Breast epithelium (tissue), 4 donors: ENCODE results near the gene LORICRIN. TPM values are rescaled to one million over a fixed set of nuclear protein-coding genes. Genes with fewer than 3 reads are reported as not detected.

Source experiments
- DNase-seq, 2 donors: peaks; one replicate each; pipeline ENCODE4 v3.0.0-alpha.2; 2019; ENCODE audit warnings: low spot score in 2 of 2
- H3K27ac ChIP-seq, 2 donors: fragments of 200-600 bp; sonication (generic) in 1 of 2; one replicate each; pipeline ENCODE4 v1.5.1; 2016 to 2019; ENCODE audit warnings: mild to moderate bottlenecking in 1 of 2
- H3K27me3 ChIP-seq, 2 donors: fragments of 200-600 bp; sonication (generic) in 1 of 2; one replicate each; pipeline versions ENCODE4 v1.5.1 to v1.6.0; 2017 to 2019; ENCODE audit warnings: control low read depth in 1 of 2, mild to moderate bottlenecking in 1 of 2
- H3K36me3 ChIP-seq: fragments of 200-600 bp; one replicate; pipeline ENCODE4 v1.5.1; 2019
- H3K4me1 ChIP-seq, 2 donors: fragments of 200-600 bp; sonication (generic); one replicate each; pipeline ENCODE4 v1.5.1; 2016 to 2019; ENCODE audit warnings: control low read depth in 1 of 2
- H3K4me3 ChIP-seq, 3 donors: fragments of 200-600 bp; sonication (generic); 1 replicate in 2 of 3; 2 replicates in 1 of 3; pipeline ENCODE4 v1.5.1; 2016 to 2019; ENCODE audit warnings: mild to moderate bottlenecking in 3 of 3, moderate library complexity in 2 of 3
- H3K9me3 ChIP-seq, 2 donors: fragments of 200-600 bp; sonication (generic) in 1 of 2; one replicate each; pipeline ENCODE4 v1.5.1; 2016 to 2019; ENCODE audit warnings: control low read depth in 1 of 2
- POLR2A ChIP-seq: fragments of 450-650 bp; IDR thresholded peaks from one replicate; pipeline ENCODE4 v1.6.1; 2016; ENCODE audit warnings: antibody characterized with exemption, mild to moderate bottlenecking, moderate library complexity
- POLR2AphosphoS5 ChIP-seq, 3 donors: sonication (generic); formaldehyde crosslinking; IDR thresholded peaks; one replicate each; pipeline ENCODE4 v1.6.1; 2017; ENCODE audit warnings: antibody characterized with exemption in 3 of 3
- intact Hi-C: fragments of 100-400 bp; cut with DNase I; formaldehyde crosslinking; loops from one replicate; pipeline ENCODE4 v1.15.1; 2023; ENCODE audit warnings: low total_unique reads
- total RNA-seq, 3 donors: library from RNA; depleted of rRNA; stranded (reverse); fragments of >200 nt; gene quantifications; one replicate each; pipeline ENCODE4 v1.1.0, GENCODE V29; 2016
- TF ChIP-seq, protein P1 (sequence below), 3 donors: fragments of 450-650 bp; IDR thresholded peaks; one replicate each; pipeline ENCODE4 v1.5.1; 2016 to 2017; ENCODE audit warnings: antibody characterized with exemption in 3 of 3, mild to moderate bottlenecking in 3 of 3, moderate library complexity in 3 of 3

LORICRIN gene
- total RNA-seq, 3 donors from 2014 or later, result not detected

DNA sequence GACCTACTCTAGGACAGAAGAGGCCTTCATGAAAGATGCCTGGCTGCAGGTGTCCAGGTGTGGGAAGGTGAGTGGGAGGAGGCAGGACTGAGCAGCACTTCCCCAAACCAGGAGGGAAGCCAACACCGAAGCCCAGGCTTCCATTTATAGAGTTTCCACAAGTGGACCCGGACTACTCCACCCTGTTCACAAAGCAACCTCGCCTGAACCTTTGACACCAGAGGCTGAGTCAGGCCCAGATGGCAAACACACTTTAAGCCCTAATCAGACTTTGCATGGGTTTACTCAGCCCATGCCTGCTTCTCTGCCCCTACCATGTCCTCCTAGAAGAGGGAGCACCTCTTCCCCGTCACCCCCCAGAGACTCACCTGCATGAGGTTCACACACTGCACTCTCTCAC is 28.1 kb upstream of the LORICRIN start:
- TF ChIP-seq POLR2AphosphoS5 (IDR thresholded peaks at IDR 0.05) (no peak), POLR2A (no peak)
- TF ChIP-seq, protein P1, sequence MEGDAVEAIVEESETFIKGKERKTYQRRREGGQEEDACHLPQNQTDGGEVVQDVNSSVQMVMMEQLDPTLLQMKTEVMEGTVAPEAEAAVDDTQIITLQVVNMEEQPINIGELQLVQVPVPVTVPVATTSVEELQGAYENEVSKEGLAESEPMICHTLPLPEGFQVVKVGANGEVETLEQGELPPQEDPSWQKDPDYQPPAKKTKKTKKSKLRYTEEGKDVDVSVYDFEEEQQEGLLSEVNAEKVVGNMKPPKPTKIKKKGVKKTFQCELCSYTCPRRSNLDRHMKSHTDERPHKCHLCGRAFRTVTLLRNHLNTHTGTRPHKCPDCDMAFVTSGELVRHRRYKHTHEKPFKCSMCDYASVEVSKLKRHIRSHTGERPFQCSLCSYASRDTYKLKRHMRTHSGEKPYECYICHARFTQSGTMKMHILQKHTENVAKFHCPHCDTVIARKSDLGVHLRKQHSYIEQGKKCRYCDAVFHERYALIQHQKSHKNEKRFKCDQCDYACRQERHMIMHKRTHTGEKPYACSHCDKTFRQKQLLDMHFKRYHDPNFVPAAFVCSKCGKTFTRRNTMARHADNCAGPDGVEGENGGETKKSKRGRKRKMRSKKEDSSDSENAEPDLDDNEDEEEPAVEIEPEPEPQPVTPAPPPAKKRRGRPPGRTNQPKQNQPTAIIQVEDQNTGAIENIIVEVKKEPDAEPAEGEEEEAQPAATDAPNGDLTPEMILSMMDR (IDR thresholded peaks at IDR 0.05), result no peak
- intact Hi-C loops, result no loop called here

DNA sequence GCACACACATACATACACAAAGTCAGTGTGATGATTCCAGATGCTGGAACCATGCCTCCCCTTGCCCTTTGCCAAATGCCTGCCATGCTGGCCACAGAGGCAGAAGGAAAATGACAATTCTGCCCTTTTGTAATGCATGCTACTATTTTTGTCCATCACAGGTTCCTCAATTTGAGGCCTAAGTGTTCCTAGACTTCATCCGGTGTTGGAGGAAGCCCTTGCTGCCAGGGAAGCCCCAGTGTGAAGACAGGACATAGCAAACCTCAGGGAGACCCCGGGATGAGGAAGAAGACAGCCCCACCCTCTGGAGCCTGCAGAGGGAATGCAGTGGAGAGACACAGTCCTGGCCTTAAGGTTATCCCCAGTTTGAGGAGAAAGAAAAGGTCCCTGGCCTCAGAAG is 27.7 kb upstream of the LORICRIN start:
- TF ChIP-seq, protein P1 (IDR thresholded peaks at IDR 0.05), result no peak
- TF ChIP-seq POLR2AphosphoS5 (IDR thresholded peaks at IDR 0.05) (no peak), POLR2A (no peak)
- intact Hi-C loops, result no loop called here
- no peak for DNase-seq
- no peaks in the 10 kb centered on the region for H3K27me3 ChIP-seq
- no peaks in the 10 kb centered on the region for H3K36me3 ChIP-seq
- H3K4me3 ChIP-seq, result no peak overlapping the region
- H3K27ac ChIP-seq, result no peak overlapping the region
- H3K4me1 ChIP-seq, result no peaks in the 10 kb centered on the region
- no peaks in the 10 kb centered on the region for H3K9me3 ChIP-seq

More for the DNA sequence above, 28.1 kb upstream of the LORICRIN start:
- Histone ChIP-seq H3K9me3 (no peaks in the 10 kb centered on the region), H3K4me3 (no peak overlapping the region), H3K4me1 (no peaks in the 10 kb centered on the region), H3K27ac (no peak overlapping the region), H3K36me3 (no peaks in the 10 kb centered on the region), H3K27me3 (no peaks in the 10 kb centered on the region)
- DNase-seq, result no peak

DNA sequence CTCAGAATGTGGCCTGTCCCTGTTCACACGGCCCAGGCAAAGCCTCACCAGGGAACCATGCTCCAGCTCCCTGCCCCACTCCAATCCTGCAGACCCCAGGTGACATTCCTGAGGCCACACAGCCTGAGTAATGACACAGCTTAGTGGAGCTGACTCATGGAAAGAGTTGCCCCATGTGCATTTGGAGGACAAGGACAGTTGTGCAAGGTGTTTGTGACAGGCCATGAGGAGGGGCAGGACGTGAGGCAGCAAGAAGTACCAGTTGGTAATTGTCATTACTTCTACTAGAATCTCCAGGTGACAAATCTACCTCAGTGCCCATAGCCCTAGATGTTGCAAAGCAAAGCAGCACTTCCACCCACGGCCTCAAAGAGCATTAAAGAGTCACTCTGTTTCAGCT is 26.9 kb upstream of the LORICRIN start:
- DNase-seq, result no peak
- H3K36me3 ChIP-seq, result no peaks in the 10 kb centered on the region
- H3K4me1 ChIP-seq, result no peaks in the 10 kb centered on the region
- intact Hi-C loops, result no loop called here
- no peak overlapping the region for H3K27ac ChIP-seq
- no peak overlapping the region for H3K4me3 ChIP-seq
- no peaks in the 10 kb centered on the region for H3K9me3 ChIP-seq
- H3K27me3 ChIP-seq, result no peaks in the 10 kb centered on the region
- TF ChIP-seq POLR2AphosphoS5 (IDR thresholded peaks at IDR 0.05) (no peak), POLR2A (no peak)
- TF ChIP-seq, protein P1 (IDR thresholded peaks at IDR 0.05), result no peak

DNA sequence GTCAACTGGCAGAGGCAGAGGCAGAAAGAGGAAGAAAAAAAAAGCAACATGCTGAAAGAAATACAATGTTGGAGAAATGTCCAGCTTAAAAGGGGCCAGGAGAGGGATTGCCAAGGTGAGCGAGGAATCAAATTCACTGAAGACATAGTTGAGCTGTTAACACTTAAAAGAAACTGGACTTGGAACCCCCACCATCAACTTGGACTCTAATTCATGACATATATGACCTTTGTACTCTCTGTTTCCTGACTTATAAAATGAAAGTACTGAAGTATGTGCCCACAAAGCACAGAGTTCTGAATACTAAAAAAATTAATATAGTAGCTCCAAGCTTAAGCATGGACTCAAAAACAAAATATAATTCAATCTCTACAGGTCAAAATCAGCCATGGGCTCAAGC is 26.0 kb upstream of the LORICRIN start:
- no peak for TF ChIP-seq POLR2AphosphoS5 (IDR thresholded peaks at IDR 0.05)
- TF ChIP-seq POLR2A, result no peak
- TF ChIP-seq, protein P1 (IDR thresholded peaks at IDR 0.05), result no peak
- Histone ChIP-seq H3K27ac (no peak overlapping the region), H3K36me3 (no peaks in the 10 kb centered on the region), H3K4me3 (no peak overlapping the region), H3K4me1 (no peaks in the 10 kb centered on the region), H3K9me3 (no peaks in the 10 kb centered on the region), H3K27me3 (no peaks in the 10 kb centered on the region)
- intact Hi-C loops, result no loop called here
- no peak for DNase-seq

GRCh38 chr1:153238527-153238926 is 21.0 kb upstream of the LORICRIN start:
- no peaks in the 10 kb centered on the region for H3K36me3 ChIP-seq
- TF ChIP-seq POLR2A (no peak), POLR2AphosphoS5 (IDR thresholded peaks at IDR 0.05) (no peak)
- TF ChIP-seq, protein P1 (IDR thresholded peaks at IDR 0.05), result no peak
- intact Hi-C loops, result no loop called here
- no peak overlapping the region for H3K4me3 ChIP-seq
- H3K27ac ChIP-seq, result no peak overlapping the region
- no peaks in the 10 kb centered on the region for H3K9me3 ChIP-seq
- no peak for DNase-seq
- no peaks in the 10 kb centered on the region for H3K4me1 ChIP-seq
- no peaks in the 10 kb centered on the region for H3K27me3 ChIP-seq
